Measurements from ENCODE around the gene CNBP. TPM values are rescaled to one million over a fixed set of nuclear protein-coding genes. Genes with fewer than 3 reads are reported as not detected.

The CNBP gene
- total and polyA plus RNA-seq, 2 of the 13 experiments (the other 11 are each of a cell fraction or from before 2014, with no cell fraction given) = 282 to 354 TPM

- TF ChIP-seq ZNF609 (CRISPR knock-in tag; IDR thresholded peaks at IDR 0.05; ENCODE audit: borderline replicate concordance) = peak; percentile 87; the same call in 1 of the 2 replicates
- peak; percentile 42 for TF ChIP-seq ZBTB33 (CRISPR knock-in tag; IDR thresholded peaks at IDR 0.05)
- TF ChIP-seq CBX5 (CRISPR knock-in tag; IDR thresholded peaks at IDR 0.05; ENCODE audit: borderline replicate concordance) = peak; percentile 90
- TF ChIP-seq RORA (CRISPR knock-in tag; IDR thresholded peaks at IDR 0.05) = no peak
- TF ChIP-seq ZSCAN5A (CRISPR knock-in tag; IDR thresholded peaks at IDR 0.05; ENCODE audit: borderline replicate concordance) = 0 out of 2 replicates have a peak, but pooled peaks have one; percentile 40
- TF ChIP-seq NFYC (CRISPR knock-in tag; IDR thresholded peaks at IDR 0.05) = no peak; the same call in 1 of the 2 replicates
- peak; percentile 98 for TF ChIP-seq PHF5A (CRISPR knock-in tag; IDR thresholded peaks at IDR 0.05; ENCODE audit: low read depth, unreplicated experiment)
- TF ChIP-seq NR2F2 (IDR thresholded peaks at IDR 0.05; ENCODE audit: borderline replicate concordance, low read depth) = peak; percentile 44; the same call in 1 of the 2 replicates
- 0 out of 2 replicates have a peak, but pooled peaks have one; percentile 60 for TF ChIP-seq CHCHD3 (CRISPR knock-in tag; IDR thresholded peaks at IDR 0.05)
- TF ChIP-seq ETS1 (CRISPR knock-in tag; IDR thresholded peaks at IDR 0.05) = no peak
- TF ChIP-seq CEBPZ (IDR thresholded peaks at IDR 0.05; ENCODE audit: low read length) = no peak
- TF ChIP-seq ATRX (CRISPR knock-in tag; IDR thresholded peaks at IDR 0.05; ENCODE audit: borderline replicate concordance) = no peak
- TF ChIP-seq ZNF749 (CRISPR knock-in tag; IDR thresholded peaks at IDR 0.05; ENCODE audit: borderline replicate concordance) = peak; percentile 76; the same call in 1 of the 2 replicates
These were observed 64.2 kb downstream of the CNBP start (continued) for GRCh38 chr3:129119365-129120100.

All from HepG2 (cell line).